ENCODE results near the gene ZNF316. TPM values are rescaled to one million over a fixed set of nuclear protein-coding genes. Genes with fewer than 3 reads are reported as not detected.

Gene ZNF316
- total RNA-seq, 1 donor from 2014 or later, result 43.8 TPM

GRCh38 chr7:6649241-6649961 lies 12.3 kb downstream of the ZNF316 start:
- no peak overlapping the region for H3K4me3 Mint-ChIP-seq
- H3K27me3 Mint-ChIP-seq (ENCODE audit: low read depth), result no peaks in the 10 kb centered on the region
- H3K9me3 Mint-ChIP-seq, result peaks cover 2% of the 10 kb centered on the region
- H3K36me3 Mint-ChIP-seq (ENCODE audit: low read depth), result peaks cover 13% of the 10 kb centered on the region
- TF ChIP-seq CTCF (conservative IDR thresholded peaks at IDR 0.05), result no peak
- no peaks in the 10 kb centered on the region for H3K4me1 Mint-ChIP-seq
- DNase-seq (ENCODE audit: low read depth, low spot score), result no peak
- no peak overlapping the region for H3K27ac Mint-ChIP-seq (ENCODE audit: unreplicated experiment)

- H3K27ac Mint-ChIP-seq (ENCODE audit: unreplicated experiment), result no peak overlapping the region
- H3K27me3 Mint-ChIP-seq (ENCODE audit: low read depth), result no peaks in the 10 kb centered on the region
- H3K4me3 Mint-ChIP-seq, result no peak overlapping the region
- no peaks in the 10 kb centered on the region for H3K4me1 Mint-ChIP-seq
- DNase-seq (ENCODE audit: low read depth, low spot score), result no peak
- H3K36me3 Mint-ChIP-seq (ENCODE audit: low read depth), result peaks cover 17% of the 10 kb centered on the region
- TF ChIP-seq CTCF (conservative IDR thresholded peaks at IDR 0.05), result no peak
- peaks cover 2% of the 10 kb centered on the region for H3K9me3 Mint-ChIP-seq
Measured at GRCh38 chr7:6650086-6650485, 13.0 kb downstream of the ZNF316 start.

- Mint-ChIP-seq H3K36me3 (ENCODE audit: low read depth) (peaks cover 20% of the 10 kb centered on the region), H3K27me3 (ENCODE audit: low read depth) (no peaks in the 10 kb centered on the region), H3K9me3 (peaks cover 2% of the 10 kb centered on the region), H3K4me1 (no peaks in the 10 kb centered on the region), H3K4me3 (no peak overlapping the region), H3K27ac (ENCODE audit: unreplicated experiment) (no peak overlapping the region)
- DNase-seq (ENCODE audit: low read depth, low spot score), result no peak
- no peak for TF ChIP-seq CTCF (conservative IDR thresholded peaks at IDR 0.05)
Measured at GRCh38 chr7:6650521-6651011, 13.4 kb downstream of the ZNF316 start.

GRCh38 chr7:6651851-6652445 lies 14.8 kb downstream of the ZNF316 start:
- H3K36me3 Mint-ChIP-seq (ENCODE audit: low read depth), result peaks cover 20% of the 10 kb centered on the region
- H3K27ac Mint-ChIP-seq (ENCODE audit: unreplicated experiment), result no peak overlapping the region
- H3K9me3 Mint-ChIP-seq, result peaks cover 2% of the 10 kb centered on the region
- H3K27me3 Mint-ChIP-seq (ENCODE audit: low read depth), result no peaks in the 10 kb centered on the region
- H3K4me1 Mint-ChIP-seq, result no peaks in the 10 kb centered on the region
- TF ChIP-seq CTCF (conservative IDR thresholded peaks at IDR 0.05), result no peak
- no peak overlapping the region for H3K4me3 Mint-ChIP-seq
- no peak for DNase-seq (ENCODE audit: low read depth, low spot score)

GRCh38 chr7:6652446-6653011 lies 15.4 kb downstream of the ZNF316 start:
- Mint-ChIP-seq H3K27me3 (ENCODE audit: low read depth) (no peaks in the 10 kb centered on the region), H3K4me1 (no peaks in the 10 kb centered on the region), H3K36me3 (ENCODE audit: low read depth) (peaks cover 20% of the 10 kb centered on the region), H3K4me3 (no peak overlapping the region), H3K9me3 (peaks cover 2% of the 10 kb centered on the region), H3K27ac (ENCODE audit: unreplicated experiment) (no peak overlapping the region)
- no peak for DNase-seq (ENCODE audit: low read depth, low spot score)
- no peak for TF ChIP-seq CTCF (conservative IDR thresholded peaks at IDR 0.05)

Data from neural crest cell (in vitro differentiated cells).